Thoracic aorta (tissue), 2 donors: Measurements from ENCODE around the gene LIMCH1. TPM values are rescaled to one million over a fixed set of nuclear protein-coding genes. Genes with fewer than 3 reads are reported as not detected.
A peak's percentile ranks its signal among the peaks of the same experiment; 100 is the strongest.

Source experiments
- ATAC-seq: fragments of 150-250 bp; one replicate; pipeline ENCODE4 v1.8.0; 2017; ENCODE audit warnings: low read depth; ENCODE audit not compliant: insufficient number of reproducible peaks, low FRiP score
- DNase-seq: peaks from one replicate; pipeline ENCODE4 v3.0.0-alpha.2; 2020; ENCODE audit warnings: low spot score
- H3K27ac ChIP-seq, 2 donors: fragments of 200-600 bp; sonication (generic); 1 replicate in 1 of 2; 2 replicates in 1 of 2; pipeline ENCODE4 v1.5.1; 2016; ENCODE audit warnings: mild to moderate bottlenecking in 2 of 2, moderate library complexity in 2 of 2
- H3K27me3 ChIP-seq: fragments of 200-600 bp; sonication (generic); replicated peaks from 2 replicates; pipeline ENCODE4 v1.6.0; 2016; ENCODE audit warnings: mild to moderate bottlenecking; ENCODE audit not compliant: insufficient read depth
- H3K36me3 ChIP-seq: fragments of 200-600 bp; sonication (generic); one replicate; pipeline ENCODE4 v1.5.1; 2016
- H3K4me1 ChIP-seq, 2 donors: fragments of 200-600 bp; sonication (generic); 1 replicate in 1 of 2; 2 replicates in 1 of 2; pipeline versions ENCODE4 v1.5.1 to v1.6.0; 2016; ENCODE audit warnings: low read depth in 2 of 2, mild to moderate bottlenecking in 1 of 2; ENCODE audit not compliant: control insufficient read depth in 1 of 2
- H3K4me3 ChIP-seq: fragments of 200-600 bp; sonication (generic); 2 replicates; pipeline ENCODE4 v1.5.1; 2016; ENCODE audit warnings: mild to moderate bottlenecking
- H3K9me3 ChIP-seq: fragments of 200-600 bp; sonication (generic); 2 replicates; pipeline ENCODE4 v1.5.1; 2016
- CTCF ChIP-seq: fragments of 200-600 bp; sonication (generic); IDR thresholded peaks from one replicate; pipeline ENCODE4 v1.5.1; 2019; ENCODE audit warnings: antibody characterized with exemption
- total RNA-seq, 2 donors: library from RNA; depleted of rRNA; stranded (reverse); fragments of >200 nt; gene quantifications; one replicate each; pipeline versions ENCODE4 v1.1.0 to v1.2.3, GENCODE V29; 2016

Gene LIMCH1
- total RNA-seq, 2 donors from 2014 or later: 95.3 to 158 TPM

GRCh38 chr4:41746025-41746439 is 208.1 kb downstream of the LIMCH1 start:
- H3K27me3 ChIP-seq: peaks cover 29% of the 10 kb centered on the region
- no peaks in the 10 kb centered on the region for H3K9me3 ChIP-seq
- no peaks in the 10 kb centered on the region for H3K4me1 ChIP-seq
- no peaks in the 10 kb centered on the region for H3K36me3 ChIP-seq
- no peak for DNase-seq
- no peak overlapping the region for H3K27ac ChIP-seq
- TF ChIP-seq CTCF: no peak
- ATAC-seq: no peak
- H3K4me3 ChIP-seq: peak overlapping the region; percentile 7

GRCh38 chr4:41746440-41747229 is 208.7 kb downstream of the LIMCH1 start:
- DNase-seq (no peak), ATAC-seq (no peak)
- no peaks in the 10 kb centered on the region for H3K4me1 ChIP-seq
- peak overlapping the region; percentile 7 for H3K4me3 ChIP-seq
- no peak for TF ChIP-seq CTCF
- H3K36me3 ChIP-seq: no peaks in the 10 kb centered on the region
- H3K27ac ChIP-seq: no peak overlapping the region
- H3K27me3 ChIP-seq: peaks cover 29% of the 10 kb centered on the region
- H3K9me3 ChIP-seq: no peaks in the 10 kb centered on the region

DNA sequence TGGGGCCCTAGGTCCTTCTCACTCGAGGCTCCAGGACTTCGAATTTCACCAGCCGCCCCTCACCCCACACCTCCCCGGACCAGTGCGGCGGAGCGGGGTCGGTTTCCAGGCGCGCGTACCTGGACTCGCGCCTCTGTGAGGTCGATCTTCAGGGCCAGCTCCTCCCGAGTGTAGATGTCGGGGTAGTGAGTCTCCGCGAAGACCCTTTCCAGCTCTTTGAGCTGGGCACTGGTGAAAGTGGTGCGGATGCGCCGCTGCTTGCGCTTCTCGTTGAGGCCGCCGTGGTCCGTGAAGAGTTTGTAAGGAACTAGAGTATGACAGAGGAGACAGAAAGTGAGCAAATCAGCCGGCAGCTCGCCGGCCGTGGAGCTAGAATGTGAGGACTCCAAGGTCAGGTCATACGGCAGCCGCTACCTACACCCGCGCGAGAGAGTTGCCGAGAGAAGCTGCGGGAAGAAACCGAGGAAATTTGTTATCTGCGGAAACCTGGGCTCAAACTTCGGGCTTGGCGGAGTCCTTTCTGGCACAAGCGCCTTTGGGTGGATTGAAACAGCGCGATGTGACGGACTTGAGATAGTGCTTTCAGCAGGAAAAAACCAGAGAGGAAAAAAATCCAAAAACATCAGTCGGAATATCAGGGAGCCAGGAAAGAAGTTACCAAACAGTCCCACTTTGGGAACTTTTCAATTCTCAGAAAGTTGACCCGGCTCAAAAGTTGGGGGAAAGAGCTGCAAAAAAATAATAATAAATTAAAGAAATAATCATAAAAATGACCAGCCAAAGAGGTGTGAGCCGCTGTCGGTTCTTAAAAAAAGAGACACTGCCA is 209.5 kb downstream of the LIMCH1 start:
- DNase-seq: no peak
- H3K9me3 ChIP-seq: no peaks in the 10 kb centered on the region
- H3K4me1 ChIP-seq: no peaks in the 10 kb centered on the region
- no peak for ATAC-seq
- no peak for TF ChIP-seq CTCF
- peak overlapping the region; percentile 3 for H3K4me3 ChIP-seq
- no peaks in the 10 kb centered on the region for H3K36me3 ChIP-seq
- no peak overlapping the region for H3K27ac ChIP-seq
- H3K27me3 ChIP-seq: peaks cover 33% of the 10 kb centered on the region

DNA sequence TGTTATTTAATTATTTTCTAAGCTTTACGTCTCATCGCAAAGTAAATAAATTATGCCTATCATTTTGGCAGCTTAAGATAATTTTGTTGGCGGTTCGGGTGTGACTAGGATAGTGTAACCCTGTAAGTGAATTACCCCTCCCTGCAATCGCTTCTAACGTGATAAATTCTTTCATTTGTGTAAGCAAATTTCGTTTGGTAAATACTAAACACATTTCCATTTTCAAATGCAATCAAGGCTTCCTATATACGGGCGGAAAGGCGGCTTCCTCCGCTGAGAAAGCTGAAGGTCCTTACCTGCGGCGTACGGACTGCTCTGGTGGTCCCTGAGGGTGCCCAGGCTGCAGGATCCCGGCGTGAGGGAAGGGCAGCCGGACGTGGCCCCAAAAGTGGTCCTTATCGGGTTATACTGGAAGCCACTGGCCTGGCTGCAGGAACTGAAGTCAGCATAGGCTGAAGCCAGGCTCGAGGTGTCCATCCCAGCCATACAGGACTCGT is 210.2 kb downstream of the LIMCH1 start:
- Histone ChIP-seq H3K4me3 (no peak overlapping the region), H3K36me3 (no peaks in the 10 kb centered on the region), H3K4me1 (no peaks in the 10 kb centered on the region), H3K9me3 (no peaks in the 10 kb centered on the region), H3K27ac (no peak overlapping the region), H3K27me3 (peaks cover 36% of the 10 kb centered on the region)
- DNase-seq (no peak), ATAC-seq (no peak)
- TF ChIP-seq CTCF: no peak
